GM12878 (cell line): Measurements from ENCODE around the gene IPMK. TPM values are rescaled to one million over a fixed set of nuclear protein-coding genes. Genes with fewer than 3 reads are reported as not detected.

Experiments used
- ATAC-seq: fragments of 200-7000 bp; cut with Tn5 transposase; 3 replicates; pipeline ENCODE4 v1.9.1; 2020; ENCODE audit warnings: mild to moderate bottlenecking, moderate library complexity
- BruUV-seq: library from RNA; stranded (reverse); fragments of 400-500 nt; replicated peaks from 2 replicates; lab custom pipeline; 2021; lab: Mats Ljungman, UMichigan
- CTCF ChIA-PET: fragments of 300-600 bp; sonication (Branson Sonifier 250); formaldehyde crosslinking; extraction: SDS; loops from one replicate; lab custom pipeline; 2021; ENCODE audit warnings: inconsistent platforms; lab: Yijun Ruan, JAX
- POLR2A ChIA-PET: fragments of 350-600 bp; formaldehyde crosslinking; extraction: SDS; loops from one replicate; lab custom pipeline; 2021; ENCODE audit warnings: inconsistent platforms; lab: Charles Lee
- RAD21 ChIA-PET: fragments of 300-600 bp; sonication (Branson Sonifier 250); formaldehyde crosslinking; loops from one replicate; lab custom pipeline; 2023; ENCODE audit warnings: antibody characterized with exemption; ENCODE audit not compliant: unreplicated experiment; lab: Charles Lee
- SMC1A ChIA-PET: fragments of 300-600 bp; sonication (Branson Sonifier 250); formaldehyde crosslinking; loops from one replicate; lab custom pipeline; 2023; ENCODE audit not compliant: unreplicated experiment, uncharacterized antibody; lab: Charles Lee
- DNase-seq: peaks from one replicate; pipeline ENCODE4 v3.0.0-alpha.2; 2011; ENCODE audit warnings: low read depth, low spot score
- FAIRE-seq: peaks from 3 replicates; lab custom pipeline; 2011; peaks lifted over from hg19 to GRCh38; lab: Jason Lieb, UNC
- H2AFZ ChIP-seq: 2 replicates; pipeline ENCODE4 v1.6.0; 2011; ENCODE audit warnings: low read depth, low read length, control low read depth; ENCODE audit not compliant: control insufficient read depth
- H3K27ac ChIP-seq: 2 replicates; pipeline ENCODE4 v1.5.1; 2011; ENCODE audit warnings: control low read depth; ENCODE audit not compliant: control insufficient read depth, insufficient read depth
- H3K27me3 ChIP-seq, 2 experiments: replicated peaks in 1 of 2; 2 replicates each; pipeline versions ENCODE4 v1.6.0 to v1.6.1; 2011; ENCODE audit warnings: low read length in 1 of 2; ENCODE audit not compliant: control insufficient read depth in 2 of 2, insufficient read depth in 2 of 2
- H3K36me3 ChIP-seq, 2 experiments: 2 replicates each; pipeline ENCODE4 v1.5.1; 2011; ENCODE audit warnings: low read length in 1 of 2; ENCODE audit not compliant: control insufficient read depth in 2 of 2, insufficient read depth in 2 of 2
- H3K4me1 ChIP-seq: 2 replicates; pipeline ENCODE4 v1.6.1; 2011; ENCODE audit warnings: mild to moderate bottlenecking, low read length, moderate library complexity, mixed read lengths; ENCODE audit not compliant: control insufficient read depth, insufficient read depth
- H3K4me2 ChIP-seq: 2 replicates; pipeline ENCODE4 v1.6.0; 2011; ENCODE audit warnings: control low read depth; ENCODE audit not compliant: control insufficient read depth, insufficient read depth
- H3K4me3 ChIP-seq: fragments of 200-600 bp; sonication (generic); 2 replicates; pipeline ENCODE4 v1.5.1; 2016
- H3K79me2 ChIP-seq: 2 replicates; pipeline ENCODE4 v1.6.0; 2011; ENCODE audit warnings: low read length; ENCODE audit not compliant: control insufficient read depth, insufficient read depth
- H3K9ac ChIP-seq: 2 replicates; pipeline ENCODE4 v1.8.0; 2011; ENCODE audit warnings: low read length, control low read depth, mixed read lengths; ENCODE audit not compliant: control insufficient read depth, insufficient read depth
- H3K9me3 ChIP-seq: replicated peaks from 3 replicates; pipeline ENCODE4 v1.5.1; 2011; ENCODE audit warnings: mild to moderate bottlenecking, low read length; ENCODE audit not compliant: control insufficient read depth, insufficient read depth
- H4K20me1 ChIP-seq: 2 replicates; pipeline ENCODE4 v1.6.0; 2011; ENCODE audit not compliant: control insufficient read depth, insufficient read depth
- CTCF ChIP-seq, 3 experiments: IDR thresholded peaks in 2 of 3; conservative IDR thresholded peaks in 1 of 3; 2 replicates each; pipeline ENCODE4 v1.5.1; 2011; ENCODE audit warnings: low read depth in 3 of 3, low read length in 3 of 3, mild to moderate bottlenecking in 3 of 3, control low read depth in 2 of 3, moderate library complexity in 2 of 3, inconsistent platforms in 1 of 3, mixed read lengths in 1 of 3; ENCODE audit not compliant: control insufficient read depth in 2 of 3, insufficient read depth in 1 of 3; ENCODE audit errors: extremely low read depth in 1 of 3
- RAD21 ChIP-seq: IDR thresholded peaks from 2 replicates; pipeline ENCODE4 v1.6.1; 2011; ENCODE audit warnings: mild to moderate bottlenecking, low read depth, low read length, moderate library complexity; ENCODE audit not compliant: insufficient read depth
- SMC3 ChIP-seq: IDR thresholded peaks from 2 replicates; pipeline ENCODE4 v1.6.1; 2011; ENCODE audit warnings: low read length, improper control_type of control experiment, borderline replicate concordance
- ZBTB11 ChIP-seq: fragments of 450-650 bp; formaldehyde crosslinking; IDR thresholded peaks from 2 replicates; pipeline ENCODE4 v1.5.0; 2022; ENCODE audit warnings: mild to moderate bottlenecking, missing genetic modification characterization
- whole genome bisulfite sequencing: methylation state at CpG from one replicate; pipeline ENCODE4 v1.1.6; 2016; ENCODE audit warnings: low lambda C conversion rate; ENCODE audit not compliant: insufficient replicate concordance, insufficient coverage; ENCODE audit errors: missing lambda C conversion rate; 5-methylcytosine and 5-hydroxymethylcytosine counted together
- in situ Hi-C: fragments of 300-500 bp; cut with MboI; formaldehyde crosslinking; loops from 9 replicates; pipeline ENCODE4 v1.14.3; 2018; ENCODE audit warnings: mixed read lengths
- intact Hi-C: fragments of 100-400 bp; cut with micrococcal nuclease; formaldehyde crosslinking; loops from one replicate; pipeline ENCODE4 v1.14.2; 2022; ENCODE audit not compliant: unreplicated experiment
- polyA plus RNA-seq, 11 experiments: library from polyadenylated mRNA; depleted of rRNA in 4 of 11; unstranded in 6 of 11; stranded (reverse) in 5 of 11; fragments of >200 nt; fragmentation: Nextera tagmentation in 4 of 11; fragmentation: Illumina TruSeq in 1 of 11; extraction: Ambion mirVana in 4 of 11; extraction: Trizol in 1 of 11; gene quantifications; 1 replicate in 1 of 11; 2 replicates in 10 of 11; pipeline versions ENCODE4 v1.2.1 to v1.2.3, GENCODE V29; 2011 to 2016; ENCODE audit warnings: inconsistent platforms in 2 of 11, missing spikeins in 2 of 11, low read depth in 1 of 11
- total RNA-seq, 4 experiments: library from RNA; depleted of rRNA in 3 of 4; stranded (reverse); fragments of >200 nt in 3 of 4; fragmentation: Illumina TruSeq in 1 of 4; extraction: Trizol in 1 of 4; gene quantifications; 2 replicates each; pipeline versions ENCODE4 v1.2.1 to v1.2.3, GENCODE V29; 2013 to 2021

Gene IPMK
- total and polyA plus RNA-seq, 10 of the 15 experiments (the other 5 are each of a cell fraction or from before 2014, with no cell fraction given): 0.84 to 7.5 (median 3.6) TPM

DNA sequence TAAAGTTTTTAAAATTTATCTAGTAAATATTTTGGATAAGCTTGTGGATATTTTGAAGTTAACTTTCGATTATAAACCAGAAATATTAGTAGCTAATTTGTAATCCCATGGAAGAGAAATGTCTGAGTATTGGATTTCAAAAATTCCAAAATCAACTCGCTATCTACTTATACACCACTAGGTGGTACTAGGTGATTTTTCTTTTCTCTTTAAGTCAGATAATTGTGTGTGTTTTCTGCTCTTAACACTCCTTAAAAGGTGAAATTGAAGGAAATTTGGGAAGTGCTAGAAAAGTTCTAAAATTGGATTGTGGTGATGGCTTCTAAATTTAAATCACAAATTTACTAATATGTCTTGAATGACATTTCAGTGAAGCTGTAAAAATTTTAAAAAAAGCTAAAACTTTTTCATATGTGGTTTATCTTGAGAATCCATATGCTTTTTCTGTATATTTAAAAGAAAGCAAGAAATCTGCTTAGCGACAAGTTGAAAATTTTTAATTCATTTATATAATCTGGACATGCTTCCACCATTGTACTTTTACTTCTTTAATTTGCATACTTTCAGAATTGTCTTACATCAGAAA, 90.2 kb downstream of the IPMK start:
- in situ Hi-C loops (loop anchor here (10.0 kb wide), 1 partner anchor 207 kb away; the partner anchor contains the start of gene TFAM), intact Hi-C loops (loop anchor here (1.0 to 5.0 kb wide), 2 partner anchors 114 to 210 kb away; partner anchors contain the start of gene TFAM)
- BruUV-seq: no TSS peak
- Histone ChIP-seq H3K4me1 (no peaks in the 10 kb centered on the region), H3K79me2 (no peaks in the 10 kb centered on the region), H3K27me3 (no peaks in the 10 kb centered on the region), H3K4me3 (no peak overlapping the region), H3K4me2 (no peak overlapping the region), H3K27ac (no peak overlapping the region), H3K9me3 (no peaks in the 10 kb centered on the region), H3K9ac (no peak overlapping the region), H3K36me3 (no peaks in the 10 kb centered on the region), H4K20me1 (no peaks in the 10 kb centered on the region), H2AFZ (no peak overlapping the region)
- TF ChIP-seq SMC3: peak; percentile 70
- peak; percentile 79 for TF ChIP-seq RAD21
- TF ChIP-seq ZBTB11 (CRISPR knock-in tag): no peak
- TF ChIP-seq CTCF (IDR thresholded peaks at IDR 0.05 in 2 of 3, conservative IDR thresholded peaks at IDR 0.05 in 1 of 3; ENCODE audit: control insufficient read depth in 2 of 3, extremely low read depth in 1 of 3, insufficient read depth in 1 of 3, low read depth in 3 of 3, low read length in 3 of 3): peak; percentile 37 to 65 (median 48); a peak in 5 of 6 replicates
- ChIA-PET SMC1A (interaction anchor here (0.7 to 7.4 kb wide), 20 partner anchors 8 to 605 kb away, joined by 3 to 203 read pairs (median 4); partner anchors contain the start of genes CISD1 and TFAM), CTCF (interaction anchor here (0.6 to 10.7 kb wide), 29 partner anchors 8 to 410 kb away, joined by 3 to 385 read pairs (median 4); partner anchors contain the start of genes CISD1 and IPMK), RAD21 (interaction anchor here (0.7 to 5.4 kb wide), 14 partner anchors 11 to 353 kb away, joined by 3 to 144 read pairs (median 4); partner anchors contain the start of gene IPMK), POLR2A (interaction anchor here (0.9 to 1.2 kb wide), 2 partner anchors 92 to 114 kb away, joined by 3 to 5 read pairs; partner anchors contain the start of gene CISD1)
- FAIRE-seq (peak; percentile 87), ATAC-seq (peak; percentile 46; the same call in 2 of the 3 replicates), DNase-seq (no peak)
- WGBS: 1% methylated on average over 3 of the region's 3 CpGs
